NOMO-1 treated with DMSO at 0.1 percent for 48 hours (cell line): ENCODE data around the gene PDE4D.
A peak's percentile ranks its signal among the peaks of the same experiment; 100 is the strongest.

Experiments
- DNase-seq: peaks from one replicate; lab custom pipeline; 2025; ENCODE audit not compliant: unreplicated experiment; lab: John Stamatoyannopoulos, UW

The PDE4D gene

GRCh38 chr5:59661954-59662615, 231.4 kb downstream of the PDE4D start:
- no peak for DNase-seq

DNA sequence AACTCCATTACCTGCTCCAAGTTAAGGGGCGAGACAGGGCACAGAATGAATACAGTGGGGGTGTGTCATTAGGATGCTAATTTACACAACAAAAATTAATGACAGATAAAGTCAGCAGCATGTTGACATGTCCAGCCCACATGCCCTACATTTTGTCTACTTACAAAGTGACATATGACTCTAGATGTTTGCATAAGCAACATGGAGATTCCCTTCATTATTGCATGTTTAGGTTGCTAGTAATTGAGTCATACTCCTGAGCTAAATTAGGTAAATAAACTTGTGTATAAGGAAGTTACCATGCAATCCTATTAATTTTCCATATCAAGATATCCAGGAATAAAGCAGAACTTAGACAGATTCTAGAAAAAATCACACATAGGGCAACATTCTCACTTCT, 232.2 kb downstream of the PDE4D start:
- DNase-seq = no peak

DNA sequence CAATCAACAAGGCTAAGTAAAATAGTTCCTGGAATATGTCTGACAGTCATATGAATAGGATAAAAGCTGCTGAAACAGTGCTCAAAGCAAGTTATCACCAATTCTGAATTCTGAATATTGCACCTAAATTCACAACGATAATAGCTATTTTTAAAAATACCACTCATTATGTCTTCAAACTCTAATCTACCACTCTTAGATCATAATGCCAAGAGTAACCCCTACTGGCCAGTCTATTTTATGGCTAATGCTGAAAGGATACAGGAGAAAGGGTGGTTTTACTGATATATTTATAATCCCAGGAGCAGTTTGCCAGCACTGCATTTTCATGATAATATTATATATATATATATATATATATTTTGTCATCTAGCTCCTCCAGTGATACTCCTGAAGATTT, 232.8 kb downstream of the PDE4D start:
- no peak for DNase-seq

- DNase-seq = no peak
These were observed 236.9 kb downstream of the PDE4D start for GRCh38 chr5:59656351-59657254.

GRCh38 chr5:59655693-59656309, 237.7 kb downstream of the PDE4D start:
- no peak for DNase-seq

GRCh38 chr5:59654691-59655090, 238.8 kb downstream of the PDE4D start:
- no peak for DNase-seq

- DNase-seq = no peak
These were observed 241.1 kb downstream of the PDE4D start for GRCh38 chr5:59652449-59652848.

DNA sequence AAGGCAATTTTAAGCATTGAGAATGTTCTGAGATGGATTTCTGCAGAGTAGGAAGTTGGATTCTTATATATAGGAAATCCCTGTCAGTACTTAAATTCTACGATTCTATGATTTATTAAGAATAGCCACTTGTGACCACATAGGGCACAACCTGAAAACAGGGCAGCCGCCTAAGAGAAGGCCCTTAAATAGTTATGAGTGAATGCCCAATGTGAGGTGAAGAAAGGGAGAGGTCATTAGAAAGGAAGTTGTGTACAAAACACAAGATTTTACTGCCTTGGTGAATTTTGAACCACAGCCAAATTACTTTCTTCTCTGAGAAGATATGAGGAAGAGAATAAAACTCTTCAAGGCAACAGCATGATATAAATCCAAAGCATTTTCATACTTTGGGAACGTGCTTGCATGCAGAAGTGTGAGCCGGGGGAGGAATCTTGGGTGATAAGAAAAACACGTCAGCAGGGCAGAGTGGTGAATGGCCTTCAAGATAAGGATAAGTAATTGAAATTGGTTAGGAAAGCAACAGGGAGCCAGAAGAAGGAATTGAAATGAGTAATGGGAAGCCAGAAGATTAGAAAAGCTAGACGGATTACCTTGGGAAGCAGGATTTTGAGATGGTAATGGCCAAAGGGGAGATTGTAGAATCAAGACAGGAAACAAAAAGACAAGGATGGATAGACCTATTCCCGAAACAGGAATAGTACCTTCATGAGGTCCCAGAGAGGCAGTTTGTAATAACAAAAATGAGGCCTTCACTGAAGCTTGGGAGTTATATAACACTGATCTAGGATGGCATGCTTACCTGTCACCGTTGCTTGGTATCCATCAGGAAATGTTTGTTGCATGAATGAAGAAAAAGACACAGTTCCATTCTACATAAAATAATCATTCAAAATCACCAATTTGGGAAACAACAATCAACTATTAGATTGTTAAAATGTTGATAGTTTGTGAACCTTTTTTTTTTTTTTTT, 244.3 kb downstream of the PDE4D start:
- DNase-seq = no peak

DNA sequence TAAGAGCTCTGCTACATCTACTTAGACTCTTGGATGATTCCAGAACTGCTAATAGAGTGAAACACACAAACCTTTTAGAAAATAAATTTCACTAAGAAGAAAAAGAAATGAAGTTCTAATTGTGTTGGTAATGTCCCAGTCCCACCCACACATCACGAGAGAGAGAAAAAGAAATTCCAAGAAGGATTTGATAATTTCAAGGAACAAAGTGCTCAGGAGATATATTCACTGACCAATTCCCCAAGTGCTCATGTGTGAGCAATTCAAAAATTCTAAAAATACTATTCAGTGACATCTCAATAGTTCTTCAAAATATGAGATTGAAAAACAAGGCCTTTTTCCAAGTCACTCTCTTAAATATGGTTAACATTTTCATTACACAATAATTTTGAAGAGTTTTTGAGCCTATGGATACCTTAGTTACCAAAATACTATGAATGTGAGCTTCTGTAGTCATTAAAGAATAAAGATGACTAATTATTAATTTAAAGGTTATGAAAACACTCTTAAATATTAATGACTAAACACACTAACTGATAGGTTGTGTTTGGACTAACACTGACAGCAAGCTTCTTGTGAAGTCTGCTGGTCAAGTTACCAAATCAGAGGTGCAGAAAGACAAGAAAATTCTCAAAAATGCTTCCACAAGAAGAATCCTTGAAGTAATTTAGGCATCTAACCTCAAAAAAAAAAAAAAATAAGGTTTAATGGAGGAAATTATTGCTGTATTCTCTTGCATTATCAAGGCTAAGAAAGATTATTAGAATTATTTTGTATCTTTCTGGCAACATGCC, 245.3 kb downstream of the PDE4D start:
- no peak for DNase-seq

DNA sequence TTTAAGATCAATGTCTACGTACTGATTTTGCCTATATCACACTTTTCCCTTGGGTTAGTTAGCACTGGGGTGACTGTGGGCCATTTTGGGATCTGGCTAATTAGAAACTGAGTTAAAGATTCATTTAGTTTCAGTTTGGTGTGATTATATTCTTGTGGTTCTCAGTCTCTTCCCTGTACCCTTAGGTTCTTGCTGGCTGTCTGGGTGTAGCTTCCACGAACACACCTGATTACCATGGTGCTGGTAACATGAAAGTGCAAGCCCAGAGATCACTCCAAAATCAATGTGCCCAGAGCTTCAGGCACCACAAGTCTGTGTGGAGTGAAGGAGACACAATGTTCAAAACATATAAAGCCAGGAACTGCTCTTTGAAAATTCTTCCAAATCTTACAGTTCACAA, 248.1 kb downstream of the PDE4D start:
- DNase-seq = no peak

- DNase-seq = no peak
These were observed 253.1 kb downstream of the PDE4D start for GRCh38 chr5:59640411-59640810.

DNA sequence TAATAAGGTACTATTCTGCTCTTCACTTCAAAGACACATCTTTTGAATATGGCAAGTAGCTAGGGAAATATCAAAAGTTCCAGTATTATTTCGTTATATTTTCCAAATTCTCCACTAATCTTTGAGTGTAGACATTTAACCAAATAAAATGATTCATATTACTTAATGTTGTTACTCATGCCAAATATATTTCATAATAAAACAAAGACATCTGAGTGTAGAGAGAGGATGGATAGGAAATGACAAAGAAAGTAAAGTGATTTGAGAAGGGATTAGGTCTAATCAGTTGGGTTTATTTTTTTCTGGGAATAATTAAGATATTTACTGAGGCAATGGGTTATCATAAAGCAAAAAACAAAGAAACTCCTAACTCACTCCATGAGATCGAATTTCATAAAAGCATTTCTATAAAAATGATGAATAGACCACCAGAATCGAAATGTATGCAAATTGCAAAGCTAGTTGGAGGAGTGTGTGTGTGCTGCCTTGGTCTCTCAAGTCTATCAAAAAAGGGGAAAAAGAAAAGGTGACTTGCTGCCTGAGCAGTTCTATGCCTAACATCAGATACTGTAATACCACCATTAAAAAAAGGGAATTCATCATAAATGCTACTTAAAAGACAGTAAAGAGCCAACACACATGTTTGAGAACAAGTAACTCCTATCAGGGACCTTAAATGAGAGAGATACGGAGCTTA, 255.5 kb downstream of the PDE4D start:
- DNase-seq = no peak

GRCh38 chr5:59629561-59629960, 264.0 kb downstream of the PDE4D start:
- DNase-seq = no peak

GRCh38 chr5:59628062-59628828, 265.3 kb downstream of the PDE4D start:
- no peak for DNase-seq

DNA sequence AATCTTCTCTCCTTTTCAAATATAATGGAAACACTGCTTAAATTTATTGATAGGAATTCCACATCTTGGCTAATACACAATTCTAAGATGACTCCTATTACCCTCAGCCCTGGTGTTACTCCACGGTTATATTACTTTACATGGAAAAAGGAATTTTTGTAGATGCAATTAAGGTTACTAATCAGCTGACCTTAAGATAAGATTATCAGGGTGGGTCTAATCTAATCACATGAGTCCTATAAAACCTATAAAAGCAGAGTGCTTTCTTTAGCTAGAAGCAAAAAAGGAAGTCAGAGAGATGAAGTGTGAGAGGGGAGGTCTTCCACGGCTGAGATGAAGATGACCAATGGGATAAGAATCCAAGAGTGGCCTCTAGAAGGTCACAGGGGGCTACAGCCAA, 268.6 kb downstream of the PDE4D start:
- DNase-seq = no peak

- DNase-seq = no peak
These were observed 270.7 kb downstream of the PDE4D start for GRCh38 chr5:59622848-59623247.

- no peak for DNase-seq
These were observed 272.0 kb downstream of the PDE4D start for GRCh38 chr5:59621477-59621876.

GRCh38 chr5:59620535-59621212, 272.9 kb downstream of the PDE4D start:
- DNase-seq = peak; percentile 21
